Trophoblast cell (in vitro differentiated cells and primary cell): ENCODE results near the gene MIPOL1.

ENCODE experiments used
- DNase-seq, 2 donors: peaks; one replicate each; pipeline ENCODE4 v3.0.0-alpha.2; 2016
- H2AFZ ChIP-seq: 2 replicates; pipeline ENCODE4 v1.6.1; 2013; ENCODE audit warnings: low read length, moderate library complexity, mild to moderate bottlenecking; ENCODE audit not compliant: insufficient read depth, poor library complexity
- H2AK5ac ChIP-seq: 2 replicates; pipeline ENCODE4 v1.6.1; 2013; ENCODE audit warnings: mild to moderate bottlenecking, low read length
- H2BK120ac ChIP-seq: 2 replicates; pipeline ENCODE4 v1.6.1; 2013; ENCODE audit warnings: low read length, mild to moderate bottlenecking, moderate library complexity; ENCODE audit not compliant: insufficient read depth, poor library complexity
- H2BK12ac ChIP-seq: 2 replicates; pipeline ENCODE4 v1.6.1; 2013; ENCODE audit warnings: mild to moderate bottlenecking, low read length, moderate library complexity
- H2BK5ac ChIP-seq: 2 replicates; pipeline ENCODE4 v1.6.1; 2013; ENCODE audit warnings: low read length, low read depth, moderate library complexity, mild to moderate bottlenecking; ENCODE audit not compliant: poor library complexity
- H3K14ac ChIP-seq: 2 replicates; pipeline ENCODE4 v1.6.1; 2013; ENCODE audit warnings: mild to moderate bottlenecking, low read length
- H3K18ac ChIP-seq: 2 replicates; pipeline ENCODE4 v1.6.1; 2013; ENCODE audit warnings: mild to moderate bottlenecking, low read length
- H3K23ac ChIP-seq: 2 replicates; pipeline ENCODE4 v1.6.1; 2013; ENCODE audit warnings: low read length
- H3K27ac ChIP-seq: 2 replicates; pipeline ENCODE4 v1.5.1; 2013; ENCODE audit warnings: low read depth, mild to moderate bottlenecking, inconsistent platforms, low read length, moderate library complexity
- H3K27me3 ChIP-seq: 2 replicates; pipeline ENCODE4 v1.6.1; 2013; ENCODE audit warnings: inconsistent platforms, mild to moderate bottlenecking, low read length, moderate library complexity; ENCODE audit not compliant: insufficient read depth
- H3K36me3 ChIP-seq, 2 experiments: 1 replicate in 1 of 2; 2 replicates in 1 of 2; pipeline ENCODE4 v1.6.1; 2013; ENCODE audit warnings: low read length in 2 of 2, mild to moderate bottlenecking in 2 of 2, moderate library complexity in 1 of 2; ENCODE audit not compliant: insufficient read depth in 2 of 2, control insufficient read depth in 1 of 2
- H3K4ac ChIP-seq: 2 replicates; pipeline ENCODE4 v1.6.1; 2013; ENCODE audit warnings: low read depth, mild to moderate bottlenecking, low read length, moderate library complexity
- H3K4me1 ChIP-seq, 2 experiments: 1 replicate in 1 of 2; 2 replicates in 1 of 2; pipeline ENCODE4 v1.6.1; 2013; ENCODE audit warnings: low read length in 2 of 2, mild to moderate bottlenecking in 2 of 2, moderate library complexity in 1 of 2; ENCODE audit not compliant: insufficient read depth in 2 of 2, control insufficient read depth in 1 of 2
- H3K4me2 ChIP-seq: 2 replicates; pipeline ENCODE4 v1.6.1; 2013; ENCODE audit warnings: inconsistent platforms, mild to moderate bottlenecking, low read length, moderate library complexity
- H3K4me3 ChIP-seq: 2 replicates; pipeline ENCODE4 v1.5.1; 2013; ENCODE audit warnings: mild to moderate bottlenecking, low read depth, low read length, inconsistent platforms
- H3K79me1 ChIP-seq: one replicate; pipeline ENCODE4 v1.6.1; 2013; ENCODE audit warnings: low read length
- H3K79me2 ChIP-seq: 2 replicates; pipeline ENCODE4 v1.6.1; 2013; ENCODE audit warnings: low read length, mild to moderate bottlenecking; ENCODE audit not compliant: control insufficient read depth, insufficient read depth, poor library complexity
- H3K9ac ChIP-seq: 2 replicates; pipeline ENCODE4 v1.6.1; 2013; ENCODE audit warnings: mild to moderate bottlenecking, low read length
- H3K9me3 ChIP-seq: 2 replicates; pipeline ENCODE4 v1.6.1; 2013; ENCODE audit warnings: low read depth, mild to moderate bottlenecking, control low read depth, inconsistent platforms, low read length; ENCODE audit not compliant: insufficient read depth
- H4K12ac ChIP-seq: 2 replicates; pipeline ENCODE4 v1.6.1; 2013; ENCODE audit warnings: low read depth, mild to moderate bottlenecking, low read length, moderate library complexity
- H4K8ac ChIP-seq: 2 replicates; pipeline ENCODE4 v1.6.1; 2013; ENCODE audit warnings: low read depth, mild to moderate bottlenecking, low read length, moderate library complexity
- H4K91ac ChIP-seq: one replicate; pipeline ENCODE4 v1.6.1; 2013; ENCODE audit warnings: low read depth, mild to moderate bottlenecking, low read length, moderate library complexity
- WGBS: extraction: QIAGEN DNeasy Blood & Tissue Kit; methylation state at CpG from one replicate; pipeline ENCODE4 v1.1.7; 2013; ENCODE audit warnings: missing lambda C conversion rate; ENCODE audit not compliant: insufficient read length, insufficient coverage; ENCODE audit errors: extremely low coverage; 5-methylcytosine and 5-hydroxymethylcytosine counted together

MIPOL1 gene

GRCh38 chr14:37466003-37466622 lies 268.4 kb downstream of the MIPOL1 start:
- Histone ChIP-seq H4K91ac (no peak overlapping the region), H3K79me2 (no peaks in the 10 kb centered on the region), H4K12ac (no peak overlapping the region), H3K9ac (no peak overlapping the region), H2BK120ac (no peak overlapping the region), H3K79me1 (no peaks in the 10 kb centered on the region), H3K4me2 (no peak overlapping the region), H3K4ac (no peak overlapping the region), H2BK5ac (no peak overlapping the region), H3K27me3 (no peaks in the 10 kb centered on the region), H3K4me1 (no peaks in the 10 kb centered on the region), H3K9me3 (peaks cover 1% of the 10 kb centered on the region), H3K27ac (no peak overlapping the region), H2AK5ac (no peak overlapping the region), H3K14ac (no peak overlapping the region), H2AFZ (no peak overlapping the region), H3K4me3 (no peak overlapping the region), H3K36me3 (no peaks in the 10 kb centered on the region), H3K23ac (no peak overlapping the region), H3K18ac (no peak overlapping the region), H2BK12ac (no peak overlapping the region), H4K8ac (no peak overlapping the region)
- DNase-seq: no peak

- Histone ChIP-seq H3K79me2 (no peaks in the 10 kb centered on the region), H2AK5ac (no peak overlapping the region), H3K27ac (no peak overlapping the region), H3K4me3 (no peak overlapping the region), H3K14ac (no peak overlapping the region), H2BK5ac (no peak overlapping the region), H4K12ac (no peak overlapping the region), H3K79me1 (no peaks in the 10 kb centered on the region), H2BK12ac (no peak overlapping the region), H3K36me3 (no peaks in the 10 kb centered on the region), H3K18ac (no peak overlapping the region), H3K4ac (no peak overlapping the region), H4K91ac (no peak overlapping the region), H2BK120ac (no peak overlapping the region), H3K9ac (no peak overlapping the region), H4K8ac (no peak overlapping the region), H3K27me3 (no peaks in the 10 kb centered on the region), H3K23ac (no peak overlapping the region), H3K4me1 (no peaks in the 10 kb centered on the region), H3K4me2 (no peak overlapping the region), H2AFZ (no peak overlapping the region), H3K9me3 (peaks cover under 1% of the 10 kb centered on the region)
- no CpG with 5 or more reads among the region's 2 CpGs for WGBS
- DNase-seq: no peak
Measured at GRCh38 chr14:37466623-37467088, 268.9 kb downstream of the MIPOL1 start.

GRCh38 chr14:37469650-37470049 lies 271.9 kb downstream of the MIPOL1 start:
- no peak overlapping the region for H3K9ac ChIP-seq
- no peak overlapping the region for H3K4me3 ChIP-seq
- no peak overlapping the region for H3K4ac ChIP-seq
- no peak overlapping the region for H2BK120ac ChIP-seq
- no peaks in the 10 kb centered on the region for H3K9me3 ChIP-seq
- no peak overlapping the region for H2AFZ ChIP-seq
- no peak overlapping the region for H3K4me2 ChIP-seq
- H4K8ac ChIP-seq: no peak overlapping the region
- H2BK12ac ChIP-seq: no peak overlapping the region
- no peak overlapping the region for H3K18ac ChIP-seq
- H3K4me1 ChIP-seq: no peaks in the 10 kb centered on the region
- no peak overlapping the region for H3K23ac ChIP-seq
- H2AK5ac ChIP-seq: no peak overlapping the region
- no peaks in the 10 kb centered on the region for H3K79me2 ChIP-seq
- DNase-seq: no peak
- no peak overlapping the region for H2BK5ac ChIP-seq
- no peaks in the 10 kb centered on the region for H3K79me1 ChIP-seq
- H3K27me3 ChIP-seq: no peaks in the 10 kb centered on the region
- H4K91ac ChIP-seq: no peak overlapping the region
- no peak overlapping the region for H4K12ac ChIP-seq
- no peak overlapping the region for H3K14ac ChIP-seq
- H3K27ac ChIP-seq: no peak overlapping the region
- H3K36me3 ChIP-seq: no peaks in the 10 kb centered on the region

GRCh38 chr14:37470251-37470650 lies 272.5 kb downstream of the MIPOL1 start:
- Histone ChIP-seq H3K4me3 (no peak overlapping the region), H4K91ac (no peak overlapping the region), H3K9ac (no peak overlapping the region), H3K23ac (no peak overlapping the region), H4K12ac (no peak overlapping the region), H3K27ac (no peak overlapping the region), H3K79me1 (no peaks in the 10 kb centered on the region), H3K36me3 (no peaks in the 10 kb centered on the region), H3K27me3 (no peaks in the 10 kb centered on the region), H2BK120ac (no peak overlapping the region), H4K8ac (no peak overlapping the region), H3K4me2 (no peak overlapping the region), H2BK5ac (no peak overlapping the region), H2BK12ac (no peak overlapping the region), H3K9me3 (no peaks in the 10 kb centered on the region), H3K4me1 (no peaks in the 10 kb centered on the region), H3K79me2 (no peaks in the 10 kb centered on the region), H2AFZ (no peak overlapping the region), H3K4ac (no peak overlapping the region), H3K18ac (no peak overlapping the region), H3K14ac (no peak overlapping the region), H2AK5ac (no peak overlapping the region)
- no CpG with 5 or more reads among the region's 7 CpGs for WGBS
- DNase-seq: no peak
